ENCODE data around the gene SEMA3A. TPM values are rescaled to one million over a fixed set of nuclear protein-coding genes. Genes with fewer than 3 reads are reported as not detected.

The SEMA3A gene
- total RNA-seq, 3 donors from 2014 or later = 2.9 to 23.2 (median 5.2) TPM

DNA sequence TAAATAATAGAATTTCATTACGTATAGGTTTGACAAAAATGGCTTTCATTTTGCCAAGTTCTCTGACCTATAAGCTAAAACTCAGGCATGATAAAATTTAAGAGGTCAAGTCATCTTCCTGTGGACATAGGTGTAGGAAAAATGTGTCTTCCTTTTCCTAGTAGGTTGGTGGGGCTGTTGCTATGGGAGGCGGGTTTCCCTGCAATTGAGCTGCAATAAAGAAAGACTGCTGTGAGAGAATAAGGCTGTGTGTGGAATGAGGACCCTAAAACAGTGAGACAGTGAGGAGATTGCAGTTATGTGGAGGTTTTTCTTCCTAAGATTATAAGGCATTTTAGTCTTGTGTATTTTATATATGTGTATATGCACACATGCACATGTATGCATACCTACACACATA is 13.0 kb upstream of the SEMA3A start:
- Histone ChIP-seq H3K4me1 (no peaks in the 10 kb centered on the region), H3K9me3 (no peaks in the 10 kb centered on the region), H3K4me3 (no peak overlapping the region), H3K27ac (no peak overlapping the region), H3K36me3 (no peaks in the 10 kb centered on the region), H3K27me3 (no peaks in the 10 kb centered on the region)
- intact Hi-C loops (cut with DNase I; ENCODE audit: low total_unique reads) = no loop called here
- no peak for TF ChIP-seq POLR2AphosphoS5 (IDR thresholded peaks at IDR 0.05)
- TF ChIP-seq POLR2A (IDR thresholded peaks at IDR 0.05) = no peak
- TF ChIP-seq, protein P1, sequence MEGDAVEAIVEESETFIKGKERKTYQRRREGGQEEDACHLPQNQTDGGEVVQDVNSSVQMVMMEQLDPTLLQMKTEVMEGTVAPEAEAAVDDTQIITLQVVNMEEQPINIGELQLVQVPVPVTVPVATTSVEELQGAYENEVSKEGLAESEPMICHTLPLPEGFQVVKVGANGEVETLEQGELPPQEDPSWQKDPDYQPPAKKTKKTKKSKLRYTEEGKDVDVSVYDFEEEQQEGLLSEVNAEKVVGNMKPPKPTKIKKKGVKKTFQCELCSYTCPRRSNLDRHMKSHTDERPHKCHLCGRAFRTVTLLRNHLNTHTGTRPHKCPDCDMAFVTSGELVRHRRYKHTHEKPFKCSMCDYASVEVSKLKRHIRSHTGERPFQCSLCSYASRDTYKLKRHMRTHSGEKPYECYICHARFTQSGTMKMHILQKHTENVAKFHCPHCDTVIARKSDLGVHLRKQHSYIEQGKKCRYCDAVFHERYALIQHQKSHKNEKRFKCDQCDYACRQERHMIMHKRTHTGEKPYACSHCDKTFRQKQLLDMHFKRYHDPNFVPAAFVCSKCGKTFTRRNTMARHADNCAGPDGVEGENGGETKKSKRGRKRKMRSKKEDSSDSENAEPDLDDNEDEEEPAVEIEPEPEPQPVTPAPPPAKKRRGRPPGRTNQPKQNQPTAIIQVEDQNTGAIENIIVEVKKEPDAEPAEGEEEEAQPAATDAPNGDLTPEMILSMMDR (IDR thresholded peaks at IDR 0.05) = no peak
- no peak for DNase-seq (ENCODE audit: low spot score in 2 of 2)

DNA sequence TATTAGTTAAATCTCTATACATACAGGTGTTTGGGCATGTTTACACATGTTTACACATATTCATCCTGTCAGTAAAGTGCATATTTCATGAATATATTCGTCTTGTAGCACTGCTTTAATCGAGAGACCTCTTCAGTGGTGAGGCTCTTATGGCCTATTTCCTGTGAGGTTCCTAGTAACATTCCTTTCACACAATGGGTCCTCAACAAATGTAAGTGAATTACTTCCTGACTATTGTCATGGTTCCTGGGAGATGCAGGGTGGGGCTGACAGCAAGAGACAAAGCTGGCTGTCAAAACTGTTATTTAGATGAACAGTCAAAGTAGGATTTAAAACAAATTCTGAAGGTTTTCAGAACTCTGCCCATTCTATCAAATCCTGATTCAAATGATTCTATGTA is 12.4 kb upstream of the SEMA3A start:
- DNase-seq (ENCODE audit: low spot score in 2 of 2) = no peak
- TF ChIP-seq, protein P1 (IDR thresholded peaks at IDR 0.05) = no peak
- no peak for TF ChIP-seq POLR2A (IDR thresholded peaks at IDR 0.05)
- TF ChIP-seq POLR2AphosphoS5 (IDR thresholded peaks at IDR 0.05) = no peak
- intact Hi-C loops (cut with DNase I; ENCODE audit: low total_unique reads) = no loop called here
- H3K4me1 ChIP-seq = no peaks in the 10 kb centered on the region
- H3K36me3 ChIP-seq = no peaks in the 10 kb centered on the region
- no peak overlapping the region for H3K4me3 ChIP-seq
- H3K27ac ChIP-seq = no peak overlapping the region
- no peaks in the 10 kb centered on the region for H3K27me3 ChIP-seq
- no peaks in the 10 kb centered on the region for H3K9me3 ChIP-seq

GRCh38 chr7:84204655-84205054 is 10.1 kb upstream of the SEMA3A start:
- TF ChIP-seq POLR2AphosphoS5 (IDR thresholded peaks at IDR 0.05) (no peak), POLR2A (IDR thresholded peaks at IDR 0.05) (no peak)
- TF ChIP-seq, protein P1 (IDR thresholded peaks at IDR 0.05) = no peak
- DNase-seq (ENCODE audit: low spot score in 2 of 2) = no peak
- Histone ChIP-seq H3K36me3 (no peaks in the 10 kb centered on the region), H3K27me3 (no peaks in the 10 kb centered on the region), H3K27ac (no peak overlapping the region), H3K9me3 (no peaks in the 10 kb centered on the region), H3K4me1 (no peaks in the 10 kb centered on the region), H3K4me3 (no peak overlapping the region)
- intact Hi-C loops (cut with DNase I; ENCODE audit: low total_unique reads) = no loop called here

DNA sequence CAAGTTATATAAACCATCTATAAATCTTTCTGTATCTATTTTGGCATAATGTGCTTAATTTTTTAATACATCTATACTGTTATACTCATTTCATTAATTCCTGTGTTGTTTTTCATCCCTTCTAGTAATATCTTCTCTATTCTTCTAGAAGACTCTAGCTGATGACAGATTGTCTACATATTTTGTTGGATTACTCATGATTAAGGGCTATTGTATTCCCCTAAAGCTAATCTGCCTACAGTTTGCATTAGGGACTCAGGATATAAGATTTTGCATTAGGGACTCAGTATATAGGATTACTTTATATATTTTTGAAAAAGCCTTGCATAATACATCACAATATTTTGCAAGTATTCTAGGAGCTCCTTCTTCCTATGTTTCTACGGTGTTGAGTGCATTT is 8.3 kb upstream of the SEMA3A start:
- Histone ChIP-seq H3K4me1 (no peaks in the 10 kb centered on the region), H3K27me3 (no peaks in the 10 kb centered on the region), H3K27ac (no peak overlapping the region), H3K4me3 (no peak overlapping the region), H3K9me3 (no peaks in the 10 kb centered on the region), H3K36me3 (no peaks in the 10 kb centered on the region)
- intact Hi-C loops (cut with DNase I; ENCODE audit: low total_unique reads) = no loop called here
- TF ChIP-seq POLR2A (IDR thresholded peaks at IDR 0.05) (no peak), POLR2AphosphoS5 (IDR thresholded peaks at IDR 0.05) (no peak)
- TF ChIP-seq, protein P1 (IDR thresholded peaks at IDR 0.05) = no peak
- DNase-seq (ENCODE audit: low spot score in 2 of 2) = no peak

- no peaks in the 10 kb centered on the region for H3K27me3 ChIP-seq
- no peak for DNase-seq (ENCODE audit: low spot score in 2 of 2)
- no peak overlapping the region for H3K4me3 ChIP-seq
- TF ChIP-seq POLR2A (IDR thresholded peaks at IDR 0.05) (no peak), POLR2AphosphoS5 (IDR thresholded peaks at IDR 0.05) (no peak)
- TF ChIP-seq, protein P1 (IDR thresholded peaks at IDR 0.05) = no peak
- no peaks in the 10 kb centered on the region for H3K9me3 ChIP-seq
- no peak overlapping the region for H3K27ac ChIP-seq
- H3K4me1 ChIP-seq = no peaks in the 10 kb centered on the region
- intact Hi-C loops (cut with DNase I; ENCODE audit: low total_unique reads) = no loop called here
- no peaks in the 10 kb centered on the region for H3K36me3 ChIP-seq
Measured at GRCh38 chr7:84200859-84201258, 6.3 kb upstream of the SEMA3A start.

All from breast epithelium (tissue), 4 donors.